Kidney epithelial cell (primary cell): Measurements from ENCODE around the gene DCLK3. TPM values are rescaled to one million over a fixed set of nuclear protein-coding genes. Genes with fewer than 3 reads are reported as not detected.

Source experiments
- DNase-seq: peaks from one replicate; pipeline ENCODE4 v3.0.0-alpha.2; 2010; ENCODE audit warnings: low read depth
- H3K27me3 ChIP-seq: 2 replicates; pipeline ENCODE4 v1.6.0; 2011; ENCODE audit warnings: low read length; ENCODE audit not compliant: control insufficient read depth, insufficient read depth
- H3K36me3 ChIP-seq: 2 replicates; pipeline ENCODE4 v1.5.1; 2011; ENCODE audit warnings: low read length; ENCODE audit not compliant: control insufficient read depth, insufficient read depth
- H3K4me3 ChIP-seq: 2 replicates; pipeline ENCODE4 v1.5.1; 2011; ENCODE audit warnings: low read depth, mild to moderate bottlenecking, control low read depth, low read length
- CTCF ChIP-seq: IDR thresholded peaks from 2 replicates; pipeline ENCODE4 v1.5.1; 2011; ENCODE audit warnings: mild to moderate bottlenecking, moderate library complexity, low read length, control low read depth, inconsistent platforms; ENCODE audit not compliant: insufficient read depth, poor library complexity, severe bottlenecking
- total RNA-seq: library from RNA; depleted of rRNA; stranded (reverse); fragments of >200 nt; gene quantifications from 2 replicates; pipeline ENCODE4 v1.2.3, GENCODE V29; 2015

The DCLK3 gene
- total RNA-seq, 1 donor from 2014 or later: 0.04 TPM

DNA sequence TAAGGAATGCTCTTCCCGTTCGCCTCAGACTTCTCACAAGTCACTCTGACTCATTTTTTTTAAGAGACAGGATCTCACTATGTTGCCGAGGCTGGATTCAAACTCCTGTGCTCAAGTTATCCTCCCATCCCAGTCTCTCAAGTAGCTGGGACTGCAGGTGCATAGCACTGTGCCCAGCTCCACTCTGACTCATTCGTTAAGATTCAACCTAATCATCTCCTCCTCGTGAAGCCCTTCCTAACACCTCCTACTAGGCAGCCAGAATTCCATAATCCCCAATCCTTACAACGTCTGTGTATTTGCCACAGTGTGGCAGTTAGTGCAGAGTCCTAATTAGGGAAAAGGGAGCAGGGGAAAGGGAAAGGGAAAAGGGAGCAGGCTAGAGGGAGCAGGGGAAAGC lies 26.4 kb upstream of the DCLK3 start:
- Histone ChIP-seq H3K36me3 (no peaks in the 10 kb centered on the region), H3K27me3 (peaks cover 3% of the 10 kb centered on the region), H3K4me3 (no peak overlapping the region)
- no peak for TF ChIP-seq CTCF
- DNase-seq: no peak

DNA sequence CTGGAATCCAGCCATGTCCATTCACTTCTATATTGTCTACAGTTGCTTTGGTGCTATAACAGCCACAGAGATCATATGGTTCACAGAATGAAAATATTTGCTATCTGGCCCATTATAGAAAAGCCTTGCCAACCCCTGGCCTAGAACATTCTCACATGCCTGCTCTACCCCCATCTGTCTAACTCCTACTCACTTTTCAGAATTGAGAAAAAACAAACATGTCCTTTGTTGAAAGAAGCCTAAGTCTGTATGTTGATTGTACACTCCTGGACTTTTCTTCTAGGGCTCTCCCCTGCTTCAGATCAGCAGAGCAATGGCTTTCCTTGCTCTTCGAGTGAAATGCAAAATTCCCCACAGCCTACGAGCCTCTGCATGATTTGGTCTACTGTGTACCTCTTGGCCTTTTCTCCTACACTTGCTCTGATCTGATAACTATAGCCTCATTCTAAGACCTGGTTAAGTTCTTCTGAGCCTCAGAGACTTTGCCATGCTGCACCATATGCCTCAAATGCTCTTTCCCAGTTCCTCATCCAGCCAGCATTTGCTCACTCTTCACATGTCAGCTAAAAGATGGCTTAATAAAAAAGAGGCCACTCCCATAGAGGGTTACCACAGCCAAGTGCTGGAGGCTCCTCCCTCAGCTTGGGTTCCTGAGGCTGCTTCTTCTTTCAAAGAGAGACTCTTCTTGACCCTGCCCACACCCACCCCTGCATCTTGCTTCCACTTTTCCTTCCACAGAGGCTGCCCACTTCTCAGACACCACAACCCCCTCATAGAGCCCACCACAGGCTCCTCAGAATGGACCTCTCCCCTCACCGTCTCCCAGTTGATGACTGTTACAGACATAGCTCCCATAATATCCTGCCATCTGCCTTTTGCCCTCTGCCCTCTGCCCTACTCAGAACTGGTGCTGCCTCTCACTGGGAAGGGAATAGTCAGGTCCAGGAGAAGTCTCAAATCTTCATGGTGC lies 22.9 kb upstream of the DCLK3 start:
- Histone ChIP-seq H3K27me3 (peaks cover 3% of the 10 kb centered on the region), H3K4me3 (no peak overlapping the region), H3K36me3 (no peaks in the 10 kb centered on the region)
- TF ChIP-seq CTCF: no peak
- DNase-seq: no peak

DNA sequence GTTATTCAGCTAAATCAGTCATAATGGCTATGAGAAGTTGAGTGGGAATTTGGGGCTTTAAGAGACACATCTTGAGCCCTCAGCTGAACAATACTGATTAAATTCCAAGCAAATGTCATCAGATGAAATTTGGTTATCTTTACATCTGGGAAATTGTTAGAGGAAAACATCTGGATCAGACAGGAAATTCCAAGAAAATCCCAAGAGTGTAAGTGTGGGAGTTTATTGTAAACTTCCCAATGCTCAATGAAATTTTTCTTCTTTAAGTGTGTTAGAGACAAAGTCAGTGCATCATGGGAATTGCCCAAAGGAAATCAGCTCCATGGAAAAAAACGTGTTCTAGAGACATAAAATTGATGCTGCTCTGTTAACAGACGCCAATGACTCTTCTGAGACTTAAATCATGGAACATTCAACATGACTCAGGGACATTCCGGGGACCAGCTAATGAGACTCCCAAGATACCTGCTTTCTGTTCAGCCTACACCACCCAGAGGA lies 19.8 kb upstream of the DCLK3 start:
- DNase-seq: no peak
- H3K36me3 ChIP-seq: no peaks in the 10 kb centered on the region
- TF ChIP-seq CTCF: no peak
- no peak overlapping the region for H3K4me3 ChIP-seq
- no peaks in the 10 kb centered on the region for H3K27me3 ChIP-seq

DNA sequence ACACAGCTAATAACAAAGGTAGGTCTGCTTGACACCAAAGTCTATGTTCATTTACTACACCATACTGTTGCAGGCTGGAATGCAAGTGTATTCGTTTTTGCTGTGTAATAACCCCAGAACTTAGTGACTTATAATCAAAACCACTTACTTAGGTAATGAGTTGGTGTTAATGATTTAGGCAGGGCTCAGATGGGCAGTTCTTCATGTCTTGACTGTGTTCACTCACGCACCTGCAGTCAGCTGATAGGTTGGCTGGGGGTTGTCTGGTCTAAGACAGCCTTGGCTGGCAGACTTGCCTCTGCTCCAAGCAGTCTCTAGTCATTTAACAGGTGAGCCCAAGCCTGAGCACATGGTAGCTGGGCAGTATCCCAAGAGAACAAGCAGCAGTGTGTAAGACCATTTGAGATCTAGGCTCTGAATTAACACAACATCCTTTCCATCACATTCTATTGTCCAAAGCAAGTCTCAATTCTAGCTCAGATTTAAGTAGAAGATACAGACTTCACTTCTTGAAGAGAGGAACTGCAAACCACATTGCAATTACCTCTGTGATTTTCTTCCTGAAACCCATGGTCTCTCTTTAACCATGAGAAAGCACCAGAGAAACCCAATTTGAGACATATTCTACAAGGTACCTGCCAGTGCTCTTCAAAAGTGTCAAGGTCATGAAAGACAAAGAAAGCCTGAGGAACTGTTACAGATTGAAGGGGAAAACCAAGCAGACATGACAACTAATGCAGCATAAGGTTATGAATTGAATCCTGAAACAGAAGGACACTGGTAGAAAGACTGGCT lies 13.3 kb upstream of the DCLK3 start:
- no peaks in the 10 kb centered on the region for H3K36me3 ChIP-seq
- no peak overlapping the region for H3K4me3 ChIP-seq
- no peak for DNase-seq
- TF ChIP-seq CTCF: no peak
- H3K27me3 ChIP-seq: no peaks in the 10 kb centered on the region

DNA sequence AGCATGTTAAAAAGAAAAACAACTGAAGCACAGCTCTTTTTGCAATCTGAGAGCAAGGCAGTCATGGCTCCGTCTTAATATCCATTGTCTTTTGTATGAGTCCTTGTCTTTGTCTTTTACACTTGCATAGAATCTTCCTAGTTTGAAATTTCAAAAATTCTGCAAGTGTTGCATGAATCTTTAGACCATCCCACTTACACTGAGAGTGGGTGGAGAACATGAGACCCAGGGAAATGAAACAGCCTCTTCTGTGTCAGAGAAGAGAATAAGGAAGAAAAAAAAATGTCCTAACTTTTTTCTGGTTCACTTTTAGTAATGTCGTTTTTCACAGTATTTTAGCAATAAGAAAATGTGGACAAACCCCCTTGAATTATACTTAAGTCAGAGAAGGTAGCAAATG lies 12.1 kb upstream of the DCLK3 start:
- H3K27me3 ChIP-seq: no peaks in the 10 kb centered on the region
- H3K4me3 ChIP-seq: no peak overlapping the region
- TF ChIP-seq CTCF: no peak
- no peak for DNase-seq
- no peaks in the 10 kb centered on the region for H3K36me3 ChIP-seq
